NCI-H1417 (cell line): ENCODE measurements around the gene ESR1.
"Not testable (repeated sequence)": the region's sequence is repeated elsewhere in the genome, so short reads cannot be mapped to it uniquely, and the experiment has no call there.

Experiments
- DNase-seq, 3 experiments: peaks; one replicate each; lab custom pipeline; 2025; lab: John Stamatoyannopoulos, UW

ESR1 gene

GRCh38 chr6:151988199-151988598 is 180.7 kb downstream of the ESR1 start:
- DNase-seq = not testable (repeated sequence)

- no peak for DNase-seq
These were observed 184.6 kb downstream of the ESR1 start for GRCh38 chr6:151992091-151992490.

GRCh38 chr6:151993364-151993763 is 185.9 kb downstream of the ESR1 start:
- DNase-seq = no peak

- DNase-seq = no peak
These were observed 191.3 kb downstream of the ESR1 start for GRCh38 chr6:151998784-151999183.

GRCh38 chr6:151999194-151999593 is 191.7 kb downstream of the ESR1 start:
- no peak for DNase-seq

- DNase-seq = no peak
These were observed 193.9 kb downstream of the ESR1 start for GRCh38 chr6:152001408-152001807.

- DNase-seq = peak in 1 of 3 experiments; percentile 12
These were observed 194.8 kb downstream of the ESR1 start for GRCh38 chr6:152002306-152002705.

GRCh38 chr6:152004036-152004566 is 196.6 kb downstream of the ESR1 start:
- no peak for DNase-seq

- no peak for DNase-seq
These were observed 197.4 kb downstream of the ESR1 start for GRCh38 chr6:152004896-152005295.

GRCh38 chr6:152008779-152009178 is 201.3 kb downstream of the ESR1 start:
- DNase-seq = no peak

- DNase-seq = no peak
These were observed 204.7 kb downstream of the ESR1 start for GRCh38 chr6:152012227-152012626.

- DNase-seq = no peak
These were observed 211.4 kb downstream of the ESR1 start for GRCh38 chr6:152018876-152019275.

GRCh38 chr6:152022303-152022702 is 214.8 kb downstream of the ESR1 start:
- no peak for DNase-seq

GRCh38 chr6:152023613-152024012 is 216.1 kb downstream of the ESR1 start:
- DNase-seq = no peak

GRCh38 chr6:152026291-152026690 is 218.8 kb downstream of the ESR1 start:
- DNase-seq = no peak

- not testable (repeated sequence) for DNase-seq
These were observed 219.3 kb downstream of the ESR1 start for GRCh38 chr6:152026744-152027143.

- DNase-seq = not testable (repeated sequence)
These were observed 226.3 kb downstream of the ESR1 start for GRCh38 chr6:152033765-152034164.

- DNase-seq = no peak
These were observed 227.1 kb downstream of the ESR1 start for GRCh38 chr6:152034631-152035030.

- DNase-seq = no peak
These were observed 238.6 kb downstream of the ESR1 start for GRCh38 chr6:152046118-152046517.

GRCh38 chr6:152048921-152049320 is 241.4 kb downstream of the ESR1 start:
- peak in 1 of 3 experiments; percentile 34 for DNase-seq

GRCh38 chr6:152049502-152049901 is 242.0 kb downstream of the ESR1 start:
- DNase-seq = peak in 1 of 3 experiments; percentile 29

- no peak for DNase-seq
These were observed 243.1 kb downstream of the ESR1 start for GRCh38 chr6:152050451-152051195.

- DNase-seq = no peak
These were observed 244.6 kb downstream of the ESR1 start for GRCh38 chr6:152052061-152052460.

- no peak for DNase-seq
These were observed 245.8 kb downstream of the ESR1 start for GRCh38 chr6:152053332-152053731.
